A204.1 (cell line): ENCODE results near the gene ADAMTSL1.

Source experiments
- FAIRE-seq: peaks from 2 replicates; lab custom pipeline; 2012; peaks lifted over from hg19 to GRCh38; lab: Jason Lieb, UNC

Gene ADAMTSL1

DNA sequence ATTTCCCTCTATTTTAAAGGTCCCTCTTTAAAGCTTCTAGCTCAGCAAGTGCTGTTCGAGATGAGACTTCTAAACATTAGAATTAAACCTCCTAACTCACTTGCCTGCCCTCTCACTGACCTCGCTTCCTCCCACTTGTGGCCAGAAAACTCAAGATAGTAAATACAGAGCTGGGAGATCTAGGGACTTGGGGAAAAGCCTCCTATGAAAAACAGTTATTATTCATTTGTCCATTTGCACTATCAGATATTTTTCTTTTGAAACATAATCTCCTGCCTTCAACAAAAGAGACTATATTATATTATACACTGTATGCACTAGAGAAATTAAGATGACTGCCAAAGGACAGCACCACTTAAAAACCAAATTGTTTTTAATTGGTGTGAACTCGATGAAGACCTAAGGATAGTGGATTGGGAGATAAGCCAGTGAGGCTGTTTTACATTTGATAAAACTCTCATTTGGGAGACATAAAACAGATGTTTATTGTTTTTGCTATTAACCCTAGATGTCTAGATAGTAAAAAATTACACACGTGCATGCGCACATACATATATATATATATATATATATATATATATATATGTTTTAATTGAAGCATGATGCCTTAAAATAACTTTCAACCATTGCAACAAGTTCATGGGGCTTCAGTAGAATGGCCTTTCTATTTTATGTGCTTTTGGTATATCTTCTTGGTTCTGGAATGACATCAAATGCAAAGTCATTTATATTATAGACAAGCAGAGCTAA, 229.4 kb downstream of the ADAMTSL1 start:
- no peak for FAIRE-seq

DNA sequence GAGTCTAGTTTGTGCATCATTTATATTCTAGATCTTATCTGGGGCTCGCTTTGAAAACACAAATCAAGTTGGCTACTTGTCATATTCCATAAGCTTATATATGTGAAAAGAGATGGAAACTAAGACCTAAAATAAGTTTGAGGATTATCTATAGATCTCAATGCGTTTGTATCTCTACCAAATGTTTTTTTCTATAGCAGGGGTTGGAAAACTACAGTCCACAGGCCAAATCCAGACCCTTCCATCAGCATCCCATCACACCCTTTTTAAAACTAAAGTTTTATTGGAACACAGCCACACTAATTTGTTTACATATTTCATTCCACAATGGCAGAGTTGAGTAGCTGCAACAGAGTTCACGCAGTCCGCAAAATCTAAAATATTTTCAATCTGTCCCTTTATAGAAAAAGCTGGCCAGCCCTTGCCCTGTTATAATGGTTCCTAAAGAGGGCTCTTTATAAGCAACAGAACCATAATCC, 230.0 kb downstream of the ADAMTSL1 start:
- no peak for FAIRE-seq

DNA sequence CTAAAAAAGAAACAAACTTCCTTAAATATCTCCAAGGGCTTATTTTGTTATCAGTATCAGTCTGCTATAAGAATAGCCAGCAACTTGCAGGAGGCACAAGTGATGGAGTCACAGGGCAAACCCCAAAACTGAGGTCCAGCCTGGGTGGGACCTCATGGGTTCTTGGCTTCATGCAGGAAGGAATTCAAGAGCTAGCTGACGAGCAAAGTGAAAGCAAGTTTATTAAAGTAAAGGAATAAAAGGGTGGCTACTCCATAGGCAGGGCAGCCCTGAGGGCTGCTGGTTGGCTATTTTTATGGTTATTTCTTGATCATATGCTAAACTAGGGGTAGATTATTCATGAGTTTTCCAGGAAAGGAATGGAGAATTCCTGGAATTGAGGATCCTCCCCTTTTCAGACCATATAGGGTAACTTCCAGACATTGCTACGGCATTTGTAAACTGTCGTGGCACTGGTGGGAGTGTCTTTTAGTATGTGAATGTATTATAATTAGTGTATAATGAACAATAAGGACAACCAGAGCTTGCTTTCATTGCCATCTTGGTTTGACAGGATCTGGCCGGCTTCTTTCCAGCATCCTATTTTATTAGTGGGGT, 231.9 kb downstream of the ADAMTSL1 start:
- FAIRE-seq = no peak

GRCh38 chr9:18706648-18707047, 232.7 kb downstream of the ADAMTSL1 start:
- FAIRE-seq = no peak

- no peak for FAIRE-seq
Measured at GRCh38 chr9:18707061-18707461, 233.1 kb downstream of the ADAMTSL1 start.

DNA sequence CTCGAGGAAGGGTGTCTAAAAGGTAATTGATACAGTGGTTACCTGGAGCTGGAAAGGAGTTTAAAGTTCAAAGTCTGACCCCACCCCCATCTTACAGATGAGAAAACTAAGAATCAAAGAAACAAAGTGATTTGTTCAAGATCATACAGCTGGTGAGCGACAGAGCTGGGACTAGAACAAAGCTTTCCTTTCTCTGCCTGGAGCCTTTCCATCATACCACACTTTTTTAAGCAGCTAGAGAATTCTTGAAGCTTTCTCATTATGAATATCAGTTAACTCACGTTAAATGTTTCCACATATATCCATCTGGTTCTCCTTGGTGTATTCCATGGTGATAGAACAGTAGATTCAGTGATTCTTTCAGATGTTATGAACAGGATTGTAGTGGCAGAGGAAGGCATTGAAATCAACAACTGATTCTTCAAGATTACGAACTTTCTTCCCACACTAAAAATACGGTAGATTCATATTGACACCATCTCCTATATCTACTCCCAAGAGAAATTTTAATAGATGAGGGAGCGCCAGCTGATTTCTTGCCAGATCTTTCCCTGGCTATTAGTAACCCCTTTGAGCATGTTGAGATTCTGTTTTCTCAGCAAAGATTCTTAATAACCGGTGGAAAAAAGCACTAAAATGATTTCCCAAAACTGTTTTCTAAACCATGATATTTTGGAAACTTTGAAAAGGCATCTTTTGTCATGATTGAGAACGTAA, 233.7 kb downstream of the ADAMTSL1 start:
- FAIRE-seq = no peak

GRCh38 chr9:18708429-18708828, 234.5 kb downstream of the ADAMTSL1 start:
- FAIRE-seq = no peak

- no peak for FAIRE-seq
Measured at GRCh38 chr9:18710065-18710464, 236.1 kb downstream of the ADAMTSL1 start.

- no peak for FAIRE-seq
Measured at GRCh38 chr9:18717759-18718158, 243.8 kb downstream of the ADAMTSL1 start.

- no peak for FAIRE-seq
Measured at GRCh38 chr9:18718393-18718792, 244.4 kb downstream of the ADAMTSL1 start.

GRCh38 chr9:18718932-18719331, 245.0 kb downstream of the ADAMTSL1 start:
- no peak for FAIRE-seq

GRCh38 chr9:18720691-18721090, 246.7 kb downstream of the ADAMTSL1 start:
- FAIRE-seq = no peak

- no peak for FAIRE-seq
Measured at GRCh38 chr9:18721267-18721994, 247.5 kb downstream of the ADAMTSL1 start.

GRCh38 chr9:18721995-18722310, 248.0 kb downstream of the ADAMTSL1 start:
- no peak for FAIRE-seq

DNA sequence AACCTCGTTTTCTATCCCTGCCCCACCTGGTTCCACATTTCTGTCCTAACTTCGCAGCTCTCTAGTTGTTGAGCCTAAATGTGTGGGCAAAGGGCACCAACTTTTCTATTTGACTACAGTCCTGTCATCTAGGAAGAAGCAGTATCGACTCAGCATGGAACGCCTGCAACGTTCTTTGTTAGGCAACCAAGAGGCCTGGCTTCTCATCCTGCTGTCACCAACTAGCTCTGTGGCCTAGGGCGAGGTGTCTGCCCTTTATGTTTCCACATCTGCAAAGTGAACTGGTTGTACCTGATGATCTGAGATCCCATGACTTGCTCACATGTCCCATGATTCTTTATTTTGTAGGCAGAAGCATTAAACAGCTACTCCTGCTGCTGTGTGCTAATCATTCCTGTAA, 248.9 kb downstream of the ADAMTSL1 start:
- no peak for FAIRE-seq

- FAIRE-seq = no peak
Measured at GRCh38 chr9:18723366-18723765, 249.4 kb downstream of the ADAMTSL1 start.

DNA sequence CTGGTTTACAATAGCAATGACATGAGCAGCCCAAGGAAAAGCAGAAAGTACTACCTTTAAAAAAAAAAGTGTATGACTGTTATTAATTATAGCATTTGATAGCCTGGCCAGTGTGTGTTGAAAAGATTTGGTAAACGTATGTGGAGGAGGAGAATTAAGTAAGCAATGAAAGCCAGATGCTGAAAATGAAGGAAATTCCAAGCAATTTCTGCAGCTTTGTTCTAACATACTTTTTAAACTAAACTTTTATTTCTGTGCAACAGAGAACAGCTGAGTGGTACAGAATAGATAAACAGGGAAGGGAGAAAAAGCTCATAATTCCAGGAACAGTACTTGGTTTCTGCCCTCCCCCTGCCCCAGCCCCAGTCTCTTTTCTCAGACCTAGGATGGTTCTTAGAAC, 252.6 kb downstream of the ADAMTSL1 start:
- FAIRE-seq = no peak

DNA sequence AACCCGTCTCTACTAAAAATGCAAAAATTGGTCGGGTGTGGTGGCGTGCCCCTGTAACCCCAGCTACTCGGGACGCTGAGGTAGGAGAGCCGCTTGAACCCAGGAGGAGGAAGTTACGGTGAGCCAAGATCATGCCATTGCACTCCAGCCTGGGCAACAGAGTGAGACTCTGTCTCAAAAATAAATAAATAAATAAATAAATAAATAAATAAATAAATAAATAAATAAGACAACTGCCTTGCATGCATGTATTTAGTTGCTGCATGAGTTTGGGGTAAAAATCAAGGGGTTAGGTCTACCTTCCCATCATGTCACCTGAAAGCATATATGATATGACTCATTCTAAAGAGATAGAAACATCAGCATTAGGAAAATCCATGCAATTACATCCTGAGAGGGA, 254.0 kb downstream of the ADAMTSL1 start:
- FAIRE-seq = no peak

GRCh38 chr9:18728642-18729041, 254.7 kb downstream of the ADAMTSL1 start:
- no peak for FAIRE-seq

DNA sequence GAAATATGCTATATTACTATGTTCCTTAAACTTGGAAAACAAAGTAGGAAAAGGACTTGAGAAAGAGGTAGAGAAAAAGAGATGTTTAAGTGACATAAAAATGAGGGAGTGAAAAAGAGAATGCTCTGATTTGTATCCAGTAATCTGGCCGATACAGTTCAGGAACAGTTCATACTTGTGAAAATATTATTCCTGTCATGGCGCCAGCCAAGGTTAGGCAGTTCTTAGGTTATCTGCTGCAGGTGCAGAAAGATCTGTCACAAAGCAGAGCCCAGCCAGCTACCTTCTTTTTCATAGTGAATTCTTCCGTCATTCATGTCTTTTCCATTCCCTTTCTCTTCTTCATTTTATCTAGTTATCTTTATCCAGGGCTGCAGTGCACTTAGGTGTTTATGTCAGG, 256.3 kb downstream of the ADAMTSL1 start:
- no peak for FAIRE-seq

DNA sequence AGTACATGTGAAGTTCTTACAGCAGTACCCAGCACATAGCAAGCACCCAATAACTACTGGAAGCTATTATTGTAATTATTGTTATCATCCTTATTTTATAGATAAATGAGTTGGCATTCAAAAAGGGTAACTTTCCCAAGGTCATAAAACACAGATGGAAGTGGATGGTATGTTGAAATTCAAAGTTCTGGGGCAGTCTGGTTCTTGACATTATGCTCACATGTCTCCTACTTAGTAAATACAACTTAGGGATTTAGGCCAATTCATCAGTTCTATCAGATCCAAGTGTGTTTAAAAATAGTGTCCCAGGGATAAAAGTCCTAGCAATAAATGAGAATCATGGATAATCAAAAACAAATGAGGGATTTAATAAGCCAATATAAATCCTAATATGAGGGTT, 265.2 kb downstream of the ADAMTSL1 start:
- FAIRE-seq = no peak

GRCh38 chr9:18739641-18740318, 265.8 kb downstream of the ADAMTSL1 start:
- no peak for FAIRE-seq
